IPS-15b (cell line): ENCODE data around the gene CCDC9.
"Not testable (repeated sequence)": the region's sequence is repeated elsewhere in the genome, so short reads cannot be mapped to it uniquely, and the experiment has no call there.

Experiments
- H3K27me3 ChIP-seq: one replicate; pipeline ENCODE4 v1.6.1; 2013; ENCODE audit warnings: low read length; ENCODE audit not compliant: control insufficient read depth, insufficient read depth
- H3K36me3 ChIP-seq: one replicate; pipeline ENCODE4 v1.6.1; 2013; ENCODE audit warnings: low read length; ENCODE audit not compliant: control insufficient read depth, insufficient read depth
- H3K4me1 ChIP-seq: one replicate; pipeline ENCODE4 v1.6.1; 2013; ENCODE audit warnings: mild to moderate bottlenecking, low read length; ENCODE audit not compliant: control insufficient read depth, insufficient read depth
- H3K4me3 ChIP-seq: one replicate; pipeline ENCODE4 v1.5.1; 2013; ENCODE audit warnings: low read depth, low read length
- H3K9ac ChIP-seq: one replicate; pipeline ENCODE4 v1.6.1; 2013; ENCODE audit warnings: low read depth, mild to moderate bottlenecking, low read length
- H3K9me3 ChIP-seq: one replicate; pipeline ENCODE4 v1.6.1; 2013; ENCODE audit warnings: mild to moderate bottlenecking, low read length; ENCODE audit not compliant: control insufficient read depth, insufficient read depth

The CCDC9 gene

GRCh38 chr19:47257411-47258169, 1.3 kb downstream of the CCDC9 start:
- H3K4me3 ChIP-seq: peak overlapping the region; percentile 95
- no peaks in the 10 kb centered on the region for H3K9me3 ChIP-seq
- H3K27me3 ChIP-seq: no peaks in the 10 kb centered on the region
- H3K4me1 ChIP-seq: peaks cover 4% of the 10 kb centered on the region
- peak overlapping the region; percentile 91 for H3K9ac ChIP-seq
- H3K36me3 ChIP-seq: peaks cover 25% of the 10 kb centered on the region

GRCh38 chr19:47258434-47258833, 2.1 kb downstream of the CCDC9 start:
- Histone ChIP-seq H3K4me3 (peak overlapping the region; percentile 95), H3K9me3 (no peaks in the 10 kb centered on the region), H3K9ac (peak overlapping the region; percentile 91), H3K27me3 (no peaks in the 10 kb centered on the region), H3K36me3 (peaks cover 25% of the 10 kb centered on the region), H3K4me1 (peaks cover 4% of the 10 kb centered on the region)

- Histone ChIP-seq H3K9me3 (no peaks in the 10 kb centered on the region), H3K27me3 (no peaks in the 10 kb centered on the region), H3K4me3 (no peak overlapping the region), H3K9ac (peak overlapping the region; percentile 47), H3K4me1 (peaks cover 4% of the 10 kb centered on the region), H3K36me3 (peaks cover 25% of the 10 kb centered on the region)
Measured at GRCh38 chr19:47258895-47259555, 2.7 kb downstream of the CCDC9 start.

- peaks cover 36% of the 10 kb centered on the region for H3K36me3 ChIP-seq
Measured at GRCh38 chr19:47260476-47260875, 4.2 kb downstream of the CCDC9 start.

GRCh38 chr19:47261946-47262793, 5.8 kb downstream of the CCDC9 start:
- not testable (repeated sequence) for H3K9me3 ChIP-seq, H3K4me1 ChIP-seq, H3K27me3 ChIP-seq, H3K9ac ChIP-seq, H3K4me3 ChIP-seq
- peaks cover 42% of the 10 kb centered on the region for H3K36me3 ChIP-seq

More at GRCh38 chr19:47260476-47260875, 4.2 kb downstream of the CCDC9 start:
- no peaks in the 10 kb centered on the region for H3K27me3 ChIP-seq
- peaks cover 4% of the 10 kb centered on the region for H3K4me1 ChIP-seq
- no peaks in the 10 kb centered on the region for H3K9me3 ChIP-seq
- H3K9ac ChIP-seq: no peak overlapping the region
- no peak overlapping the region for H3K4me3 ChIP-seq

GRCh38 chr19:47264629-47265028, 8.3 kb downstream of the CCDC9 start:
- Histone ChIP-seq H3K9ac (no peak overlapping the region), H3K4me3 (no peak overlapping the region), H3K9me3 (no peaks in the 10 kb centered on the region), H3K4me1 (no peaks in the 10 kb centered on the region), H3K27me3 (no peaks in the 10 kb centered on the region), H3K36me3 (peaks cover 41% of the 10 kb centered on the region)

GRCh38 chr19:47266401-47266941, 10.1 kb downstream of the CCDC9 start:
- Histone ChIP-seq H3K27me3 (no peaks in the 10 kb centered on the region), H3K36me3 (peaks cover 34% of the 10 kb centered on the region), H3K9ac (no peak overlapping the region), H3K4me3 (no peak overlapping the region), H3K9me3 (no peaks in the 10 kb centered on the region), H3K4me1 (no peaks in the 10 kb centered on the region)

GRCh38 chr19:47267350-47267759, 11.0 kb downstream of the CCDC9 start:
- H3K36me3 ChIP-seq: peaks cover 37% of the 10 kb centered on the region

GRCh38 chr19:47268028-47268427, 11.7 kb downstream of the CCDC9 start:
- Histone ChIP-seq H3K36me3 (peaks cover 37% of the 10 kb centered on the region), H3K9ac (no peak overlapping the region), H3K9me3 (no peaks in the 10 kb centered on the region), H3K4me3 (no peak overlapping the region), H3K27me3 (no peaks in the 10 kb centered on the region), H3K4me1 (peaks cover 3% of the 10 kb centered on the region)

More at GRCh38 chr19:47267350-47267759, 11.0 kb downstream of the CCDC9 start:
- Histone ChIP-seq H3K27me3 (no peaks in the 10 kb centered on the region), H3K9ac (no peak overlapping the region), H3K4me1 (peaks cover under 1% of the 10 kb centered on the region), H3K4me3 (no peak overlapping the region), H3K9me3 (no peaks in the 10 kb centered on the region)

GRCh38 chr19:47269596-47269995, 13.3 kb downstream of the CCDC9 start:
- Histone ChIP-seq H3K36me3 (peaks cover 32% of the 10 kb centered on the region), H3K4me1 (peaks cover 3% of the 10 kb centered on the region), H3K9me3 (no peaks in the 10 kb centered on the region), H3K9ac (no peak overlapping the region), H3K27me3 (no peaks in the 10 kb centered on the region), H3K4me3 (no peak overlapping the region)

- Histone ChIP-seq H3K27me3 (peaks cover 3% of the 10 kb centered on the region), H3K9ac (no peak overlapping the region), H3K36me3 (peaks cover 27% of the 10 kb centered on the region), H3K9me3 (no peaks in the 10 kb centered on the region), H3K4me1 (peaks cover 3% of the 10 kb centered on the region), H3K4me3 (no peak overlapping the region)
Measured at GRCh38 chr19:47270408-47270807, 14.1 kb downstream of the CCDC9 start.
